Measurements from ENCODE around the gene DISC1.

- TF ChIP-seq CTCF (IDR thresholded peaks at IDR 0.05; ENCODE audit: low read depth, low read length) = no peak
- no peak for TF ChIP-seq POLR2A (IDR thresholded peaks at IDR 0.05; ENCODE audit: extremely low read depth, insufficient read length)
- TF ChIP-seq, protein P1, sequence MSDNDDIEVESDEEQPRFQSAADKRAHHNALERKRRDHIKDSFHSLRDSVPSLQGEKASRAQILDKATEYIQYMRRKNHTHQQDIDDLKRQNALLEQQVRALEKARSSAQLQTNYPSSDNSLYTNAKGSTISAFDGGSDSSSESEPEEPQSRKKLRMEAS (IDR thresholded peaks at IDR 0.05; ENCODE audit: low read depth, low read length) = 0 out of 2 replicates have a peak, but pooled peaks have one; percentile 2
Observed at GRCh38 chr1:231774719-231775335, 148.2 kb downstream of the DISC1 start.

Measured in NB4 (cell line).